Measurements from ENCODE around the gene STK25. TPM values are rescaled to one million over a fixed set of nuclear protein-coding genes. Genes with fewer than 3 reads are reported as not detected.
A peak's percentile ranks its signal among the peaks of the same experiment; 100 is the strongest.
"Not testable (repeated sequence)": the region's sequence is repeated elsewhere in the genome, so short reads cannot be mapped to it uniquely, and the experiment has no call there.

STK25 gene
- total RNA-seq, 6 experiments from 2014 or later: 51.0 to 99.1 (median 63.5) TPM

- no peak for DNase-seq
- Histone ChIP-seq H3K36me3 (no peaks in the 10 kb centered on the region), H3K27ac (no peak overlapping the region), H3K27me3 (no peaks in the 10 kb centered on the region), H3K4me1 (peaks cover 0 to 19% (median 6%) of the 10 kb centered on the region in 4 donors), H3K9me3 (no peaks in the 10 kb centered on the region), H3K4me3 (peak overlapping the region; percentile 49 to 91 (median 72))
- WGBS (ENCODE audit: insufficient coverage, low coverage, low lambda C conversion rate, missing lambda C conversion rate): 67% methylated on average over 10 of the region's 19 CpGs
- intact Hi-C loops (cut with DNase I): no loop called here
- ATAC-seq: no peak
- TF ChIP-seq CTCF (IDR thresholded peaks at IDR 0.05) (no peak), POLR2A (IDR thresholded peaks at IDR 0.05) (no peak)
Measured at GRCh38 chr2:241506793-241507429, 1.5 kb downstream of the STK25 start.

- intact Hi-C loops (cut with DNase I): not testable (repeated sequence)
Measured at GRCh38 chr2:241506317-241506716, 2.1 kb downstream of the STK25 start.

DNA sequence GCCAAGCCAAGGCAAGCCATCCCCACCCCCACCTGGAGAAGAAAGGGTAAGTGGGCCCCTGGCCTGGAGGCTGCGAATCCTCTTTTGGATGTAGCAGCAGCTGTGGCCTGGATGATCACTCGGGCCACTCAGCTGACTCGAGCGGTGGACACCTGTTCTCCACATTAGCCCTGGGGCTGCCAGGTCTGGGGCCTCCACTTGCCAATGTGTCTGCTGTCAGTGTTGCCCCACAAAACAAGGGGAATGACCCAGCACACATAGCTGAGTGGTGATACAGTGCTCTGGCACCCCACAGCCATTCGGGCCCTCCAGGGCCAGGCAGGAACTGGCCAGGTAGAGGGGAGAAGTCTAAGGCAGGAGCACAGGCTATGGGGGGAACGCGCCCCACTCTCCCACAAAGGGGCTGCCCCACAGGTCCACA, 2.6 kb downstream of the STK25 start:
- Histone ChIP-seq H3K4me3 (no peak overlapping the region), H3K4me1 (peaks cover 0 to 19% (median 6%) of the 10 kb centered on the region in 4 donors), H3K27me3 (no peaks in the 10 kb centered on the region), H3K9me3 (no peaks in the 10 kb centered on the region), H3K27ac (no peak overlapping the region), H3K36me3 (peaks cover 0 to 6% (median 0%) of the 10 kb centered on the region in 4 donors)
- TF ChIP-seq POLR2A (IDR thresholded peaks at IDR 0.05): no peak
- no peak for TF ChIP-seq CTCF (IDR thresholded peaks at IDR 0.05)
- intact Hi-C loops (cut with DNase I): no loop called here
- no peak for ATAC-seq
- DNase-seq: no peak
- 100% methylated on average over 2 of the region's 7 CpGs for WGBS (ENCODE audit: insufficient coverage, low coverage, low lambda C conversion rate, missing lambda C conversion rate)

More at GRCh38 chr2:241506317-241506716, 2.1 kb downstream of the STK25 start:
- DNase-seq, H3K36me3 ChIP-seq, H3K9me3 ChIP-seq, H3K4me3 ChIP-seq, ATAC-seq, H3K27ac ChIP-seq, H3K27me3 ChIP-seq: not testable (repeated sequence)
- H3K4me1 ChIP-seq: peaks cover 0 to 19% (median 6%) of the 10 kb centered on the region in 4 donors
- WGBS (ENCODE audit: insufficient coverage, low coverage, low lambda C conversion rate, missing lambda C conversion rate): 89% methylated on average over 4 of the region's 11 CpGs

DNA sequence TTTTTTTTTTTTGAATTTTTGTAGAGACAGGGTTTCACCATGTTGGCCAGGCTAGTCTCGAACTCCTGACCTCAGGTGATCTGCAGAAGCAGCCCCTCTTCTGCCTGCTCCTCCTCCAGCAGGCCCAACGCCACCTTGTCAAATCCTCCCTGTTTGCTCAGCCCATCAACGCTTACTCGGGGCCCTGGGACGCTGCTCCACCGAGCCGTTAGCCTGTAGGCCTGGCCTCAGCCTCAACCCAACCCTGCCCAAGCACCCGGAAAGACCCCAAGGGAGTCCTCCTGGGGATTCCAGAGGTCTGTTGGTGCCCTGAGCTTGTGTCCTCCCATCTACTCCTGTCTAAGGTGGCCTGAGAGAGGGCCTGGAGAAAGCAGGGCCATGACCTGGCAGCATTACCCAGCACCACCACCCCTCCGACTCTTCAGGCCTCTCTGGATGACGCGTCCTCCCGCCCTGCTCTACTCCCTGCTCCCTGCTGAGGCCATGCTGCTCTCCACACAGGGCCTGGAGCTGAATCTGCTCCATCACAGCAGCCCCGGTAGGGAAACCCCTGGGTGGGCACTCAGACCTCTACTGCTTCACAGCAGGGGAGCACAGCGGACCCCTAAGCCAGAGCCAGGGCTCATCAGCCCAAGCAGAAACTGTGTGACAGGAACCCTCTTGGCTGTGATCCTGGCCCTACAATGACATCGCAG, 3.2 kb downstream of the STK25 start:
- intact Hi-C loops (cut with DNase I): no loop called here
- no peak overlapping the region for H3K27ac ChIP-seq
- peaks cover 0 to 8% (median 0%) of the 10 kb centered on the region in 4 donors for H3K36me3 ChIP-seq
- 55% methylated on average over 5 of the region's 15 CpGs for WGBS (ENCODE audit: insufficient coverage, low coverage, low lambda C conversion rate, missing lambda C conversion rate)
- ATAC-seq: no peak
- DNase-seq: no peak
- H3K4me1 ChIP-seq: peaks cover 0 to 19% (median 6%) of the 10 kb centered on the region in 4 donors
- H3K9me3 ChIP-seq: no peaks in the 10 kb centered on the region
- TF ChIP-seq CTCF (IDR thresholded peaks at IDR 0.05): no peak
- TF ChIP-seq POLR2A (IDR thresholded peaks at IDR 0.05): no peak
- H3K27me3 ChIP-seq: no peaks in the 10 kb centered on the region
- no peak overlapping the region for H3K4me3 ChIP-seq

- DNase-seq: no peak
- Histone ChIP-seq H3K36me3 (peaks cover 0 to 8% (median 0%) of the 10 kb centered on the region in 4 donors), H3K27me3 (no peaks in the 10 kb centered on the region), H3K4me3 (no peak overlapping the region), H3K9me3 (no peaks in the 10 kb centered on the region), H3K27ac (no peak overlapping the region), H3K4me1 (peaks cover 0 to 13% (median 6%) of the 10 kb centered on the region in 4 donors)
- intact Hi-C loops (cut with DNase I): no loop called here
- 72% methylated on average over 2 of the region's 12 CpGs for WGBS (ENCODE audit: insufficient coverage, low coverage, low lambda C conversion rate, missing lambda C conversion rate)
- TF ChIP-seq POLR2A (IDR thresholded peaks at IDR 0.05) (no peak), CTCF (IDR thresholded peaks at IDR 0.05) (no peak)
- no peak for ATAC-seq
Measured at GRCh38 chr2:241503776-241504392, 4.5 kb downstream of the STK25 start.
